Parathyroid adenoma (tissue), 2 donors: ENCODE results near the gene TPR.

Experiments
- H2AFZ ChIP-seq: fragments of 300-600 bp; sonication (generic); one replicate; pipeline ENCODE4 v1.7.0; 2017; ENCODE audit warnings: antibody characterized with exemption, mild to moderate bottlenecking
- H3K27ac ChIP-seq: fragments of 300-600 bp; sonication (generic); one replicate; pipeline ENCODE4 v1.7.0; 2017
- H3K27me3 ChIP-seq: fragments of 300-600 bp; sonication (generic); one replicate; pipeline ENCODE4 v1.7.0; 2017; ENCODE audit warnings: low read length; ENCODE audit not compliant: control insufficient read depth, insufficient read depth
- H3K36me3 ChIP-seq: fragments of 300-600 bp; sonication (generic); one replicate; pipeline ENCODE4 v1.7.0; 2017; ENCODE audit warnings: low read length; ENCODE audit not compliant: control insufficient read depth, insufficient read depth
- H3K4me1 ChIP-seq: fragments of 300-600 bp; sonication (generic); one replicate; pipeline ENCODE4 v1.7.0; 2017; ENCODE audit warnings: control low read depth
- H3K4me2 ChIP-seq: fragments of 300-600 bp; sonication (generic); one replicate; pipeline ENCODE4 v1.7.0; 2017; ENCODE audit warnings: low read length
- H3K4me3 ChIP-seq: fragments of 300-600 bp; sonication (generic); one replicate; pipeline ENCODE4 v1.7.0; 2017; ENCODE audit warnings: low read depth, low read length
- H3K79me2 ChIP-seq: fragments of 300-600 bp; sonication (generic); one replicate; pipeline ENCODE4 v1.7.0; 2017; ENCODE audit warnings: control low read depth
- H3K9ac ChIP-seq: fragments of 300-600 bp; sonication (generic); one replicate; pipeline ENCODE4 v1.7.0; 2017; ENCODE audit warnings: mild to moderate bottlenecking
- H3K9me3 ChIP-seq: fragments of 300-600 bp; sonication (generic); one replicate; pipeline ENCODE4 v1.7.0; 2017; ENCODE audit warnings: low read length; ENCODE audit not compliant: control insufficient read depth
- TF ChIP-seq, protein P1 (sequence below): fragments of 300-600 bp; sonication (generic); IDR thresholded peaks from one replicate; pipeline ENCODE4 v1.7.0; 2017; ENCODE audit warnings: antibody characterized with exemption, mild to moderate bottlenecking
- donor health status: primary hyperparathyroidism.

TPR gene

DNA sequence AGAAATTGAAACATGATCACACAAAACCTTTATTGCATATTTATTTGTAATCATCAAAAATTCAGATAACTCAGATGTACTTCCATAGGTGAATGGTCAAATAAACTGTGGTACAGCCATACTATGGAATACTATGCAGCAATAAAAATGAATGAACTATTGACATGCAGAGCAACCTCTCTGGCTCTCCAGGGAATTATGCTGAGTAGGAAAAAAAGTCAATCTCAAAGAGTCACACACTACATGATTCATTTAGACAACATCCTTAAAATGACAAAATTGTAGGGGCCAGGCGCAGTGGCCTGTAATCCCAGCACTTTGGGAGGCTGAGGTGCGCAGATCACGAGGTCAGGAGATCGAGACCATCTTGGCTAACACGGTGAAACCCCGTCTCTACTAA is 104.0 kb downstream of the TPR start:
- Histone ChIP-seq H2AFZ (no peak overlapping the region), H3K36me3 (no peaks in the 10 kb centered on the region), H3K9me3 (no peaks in the 10 kb centered on the region), H3K27me3 (no peaks in the 10 kb centered on the region), H3K9ac (no peak overlapping the region), H3K79me2 (no peaks in the 10 kb centered on the region), H3K4me1 (no peaks in the 10 kb centered on the region), H3K27ac (no peak overlapping the region), H3K4me2 (no peak overlapping the region), H3K4me3 (no peak overlapping the region)
- TF ChIP-seq, protein P1, sequence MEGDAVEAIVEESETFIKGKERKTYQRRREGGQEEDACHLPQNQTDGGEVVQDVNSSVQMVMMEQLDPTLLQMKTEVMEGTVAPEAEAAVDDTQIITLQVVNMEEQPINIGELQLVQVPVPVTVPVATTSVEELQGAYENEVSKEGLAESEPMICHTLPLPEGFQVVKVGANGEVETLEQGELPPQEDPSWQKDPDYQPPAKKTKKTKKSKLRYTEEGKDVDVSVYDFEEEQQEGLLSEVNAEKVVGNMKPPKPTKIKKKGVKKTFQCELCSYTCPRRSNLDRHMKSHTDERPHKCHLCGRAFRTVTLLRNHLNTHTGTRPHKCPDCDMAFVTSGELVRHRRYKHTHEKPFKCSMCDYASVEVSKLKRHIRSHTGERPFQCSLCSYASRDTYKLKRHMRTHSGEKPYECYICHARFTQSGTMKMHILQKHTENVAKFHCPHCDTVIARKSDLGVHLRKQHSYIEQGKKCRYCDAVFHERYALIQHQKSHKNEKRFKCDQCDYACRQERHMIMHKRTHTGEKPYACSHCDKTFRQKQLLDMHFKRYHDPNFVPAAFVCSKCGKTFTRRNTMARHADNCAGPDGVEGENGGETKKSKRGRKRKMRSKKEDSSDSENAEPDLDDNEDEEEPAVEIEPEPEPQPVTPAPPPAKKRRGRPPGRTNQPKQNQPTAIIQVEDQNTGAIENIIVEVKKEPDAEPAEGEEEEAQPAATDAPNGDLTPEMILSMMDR = no peak
